ENCODE data around the gene HNRNPM. TPM values are rescaled to one million over a fixed set of nuclear protein-coding genes. Genes with fewer than 3 reads are reported as not detected.

HNRNPM gene
- total RNA-seq, 1 donor from 2014 or later: 198 TPM

DNA sequence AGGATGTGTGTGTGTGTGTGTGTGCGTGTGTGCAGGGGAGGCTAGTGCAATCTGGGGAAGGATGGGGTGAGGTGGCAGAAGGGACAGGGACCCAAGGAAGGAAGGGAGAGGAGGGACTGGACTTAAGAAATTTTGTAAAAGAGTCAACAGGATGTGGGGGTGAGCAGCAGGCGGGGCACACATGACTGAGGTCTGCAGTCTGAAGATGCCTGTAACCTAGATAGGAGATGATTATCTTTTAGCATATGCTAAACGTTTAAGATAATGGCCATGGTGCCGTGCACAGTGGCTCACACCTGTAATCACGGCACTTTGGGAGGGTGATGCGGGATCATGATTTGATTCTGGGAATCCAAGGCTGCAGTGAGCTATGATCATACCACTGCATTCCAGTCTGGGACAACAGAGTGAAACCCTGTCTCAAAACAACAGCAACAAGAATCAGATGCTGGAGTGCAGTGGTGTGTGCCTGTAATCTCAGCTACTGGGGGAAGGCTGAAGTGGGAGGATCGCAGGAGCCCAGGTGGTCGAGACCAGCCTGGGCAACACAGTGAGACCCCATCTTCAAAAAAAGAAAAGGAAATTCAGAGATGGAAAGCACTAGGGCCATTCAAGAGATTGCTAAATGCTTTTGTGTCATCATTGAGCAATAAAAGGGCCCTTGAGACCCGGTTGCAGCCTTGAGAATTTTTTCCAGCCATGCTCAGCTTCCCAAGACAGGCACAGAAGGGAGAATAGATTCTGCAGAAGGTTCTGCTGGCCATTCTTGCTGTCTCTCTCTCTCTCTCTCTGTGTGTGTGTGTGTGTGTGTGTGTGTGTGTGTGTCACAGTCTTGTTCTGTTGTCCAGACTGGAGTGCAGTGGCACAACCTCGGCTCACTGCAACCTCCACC lies 73.0 kb downstream of the HNRNPM start:
- DNase-seq (ENCODE audit: low spot score in 2 of 2): no peak
- TF ChIP-seq, protein P1, sequence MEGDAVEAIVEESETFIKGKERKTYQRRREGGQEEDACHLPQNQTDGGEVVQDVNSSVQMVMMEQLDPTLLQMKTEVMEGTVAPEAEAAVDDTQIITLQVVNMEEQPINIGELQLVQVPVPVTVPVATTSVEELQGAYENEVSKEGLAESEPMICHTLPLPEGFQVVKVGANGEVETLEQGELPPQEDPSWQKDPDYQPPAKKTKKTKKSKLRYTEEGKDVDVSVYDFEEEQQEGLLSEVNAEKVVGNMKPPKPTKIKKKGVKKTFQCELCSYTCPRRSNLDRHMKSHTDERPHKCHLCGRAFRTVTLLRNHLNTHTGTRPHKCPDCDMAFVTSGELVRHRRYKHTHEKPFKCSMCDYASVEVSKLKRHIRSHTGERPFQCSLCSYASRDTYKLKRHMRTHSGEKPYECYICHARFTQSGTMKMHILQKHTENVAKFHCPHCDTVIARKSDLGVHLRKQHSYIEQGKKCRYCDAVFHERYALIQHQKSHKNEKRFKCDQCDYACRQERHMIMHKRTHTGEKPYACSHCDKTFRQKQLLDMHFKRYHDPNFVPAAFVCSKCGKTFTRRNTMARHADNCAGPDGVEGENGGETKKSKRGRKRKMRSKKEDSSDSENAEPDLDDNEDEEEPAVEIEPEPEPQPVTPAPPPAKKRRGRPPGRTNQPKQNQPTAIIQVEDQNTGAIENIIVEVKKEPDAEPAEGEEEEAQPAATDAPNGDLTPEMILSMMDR (IDR thresholded peaks at IDR 0.05): no peak
- intact Hi-C loops (cut with DNase I): loop anchor here (10.0 kb wide), 1 partner anchor 593 kb away; the partner anchor contains the start of genes CTXN1 and SNAPC2
- no peaks in the 10 kb centered on the region for H3K27me3 ChIP-seq
- H3K4me3 ChIP-seq: no peak overlapping the region
- H3K9me3 ChIP-seq: no peaks in the 10 kb centered on the region
- no peak overlapping the region for H3K27ac ChIP-seq
- H3K4me1 ChIP-seq: peaks cover 6 to 7% of the 10 kb centered on the region in 2 donors
- H3K36me3 ChIP-seq: no peaks in the 10 kb centered on the region

- Histone ChIP-seq H3K27me3 (no peaks in the 10 kb centered on the region), H3K27ac (no peak overlapping the region), H3K4me1 (no peaks in the 10 kb centered on the region), H3K36me3 (no peaks in the 10 kb centered on the region), H3K4me3 (no peak overlapping the region), H3K9me3 (no peaks in the 10 kb centered on the region)
- TF ChIP-seq, protein P1 (IDR thresholded peaks at IDR 0.05): no peak
- DNase-seq (ENCODE audit: low spot score in 2 of 2): no peak
- intact Hi-C loops (cut with DNase I): loop anchor here (10.0 kb wide), 1 partner anchor 594 kb away; the partner anchor contains the start of genes CTXN1 and SNAPC2
Measured at GRCh38 chr19:8518536-8518935, 73.8 kb downstream of the HNRNPM start.

DNA sequence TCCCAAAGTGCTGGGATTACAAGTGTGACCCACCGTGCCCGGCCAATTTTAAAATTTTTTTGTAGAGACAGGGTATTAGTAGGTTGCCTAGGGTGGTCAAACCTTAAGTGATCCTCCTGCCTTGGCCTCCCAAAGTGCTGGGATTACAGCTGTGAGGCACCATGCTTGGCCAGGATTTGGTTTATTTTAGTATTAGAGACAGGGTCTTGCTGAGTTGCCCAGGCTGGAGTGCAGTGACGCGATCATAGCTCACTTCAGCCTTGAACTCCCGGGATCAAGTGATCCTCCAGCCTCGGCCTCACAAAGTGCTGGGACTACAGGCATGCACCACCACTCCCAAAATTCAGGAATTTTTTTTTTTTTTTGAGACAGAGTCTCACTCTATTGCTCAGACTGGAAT lies 74.6 kb downstream of the HNRNPM start:
- H3K27ac ChIP-seq: no peak overlapping the region
- no peaks in the 10 kb centered on the region for H3K9me3 ChIP-seq
- no peaks in the 10 kb centered on the region for H3K27me3 ChIP-seq
- DNase-seq (ENCODE audit: low spot score in 2 of 2): no peak
- no peak overlapping the region for H3K4me3 ChIP-seq
- TF ChIP-seq, protein P1 (IDR thresholded peaks at IDR 0.05): no peak
- intact Hi-C loops (cut with DNase I): loop anchor here (10.0 kb wide), 1 partner anchor 595 kb away; the partner anchor contains the start of genes CTXN1 and SNAPC2
- H3K36me3 ChIP-seq: no peaks in the 10 kb centered on the region
- H3K4me1 ChIP-seq: no peaks in the 10 kb centered on the region

GRCh38 chr19:8525401-8525684 lies 80.6 kb downstream of the HNRNPM start:
- H3K27ac ChIP-seq: peak overlapping the region; percentile 21 to 74
- H3K4me1 ChIP-seq: no peaks in the 10 kb centered on the region
- intact Hi-C loops (cut with DNase I): no loop called here
- H3K9me3 ChIP-seq: no peaks in the 10 kb centered on the region
- no peaks in the 10 kb centered on the region for H3K36me3 ChIP-seq
- TF ChIP-seq, protein P1 (IDR thresholded peaks at IDR 0.05): peak in 1 of 3 experiments; percentile 12
- DNase-seq (ENCODE audit: low spot score in 2 of 2): no peak
- H3K4me3 ChIP-seq: peak overlapping the region; percentile 46 to 76
- H3K27me3 ChIP-seq: no peaks in the 10 kb centered on the region

- intact Hi-C loops (cut with DNase I): loop anchor here (1.0 kb wide), 1 partner anchor 13 kb away; no protein-coding TSS in a partner anchor
- Histone ChIP-seq H3K4me3 (peak overlapping the region; percentile 76 to 78), H3K9me3 (no peaks in the 10 kb centered on the region), H3K27me3 (no peaks in the 10 kb centered on the region), H3K4me1 (no peaks in the 10 kb centered on the region), H3K36me3 (no peaks in the 10 kb centered on the region), H3K27ac (peak overlapping the region; percentile 74 to 82)
- DNase-seq (ENCODE audit: low spot score in 2 of 2): peak; percentile 61 to 92
- TF ChIP-seq, protein P1 (IDR thresholded peaks at IDR 0.05): no peak
Measured at GRCh38 chr19:8526345-8527091, 81.7 kb downstream of the HNRNPM start.
